Measurements from ENCODE around the gene PFKFB3. TPM values are rescaled to one million over a fixed set of nuclear protein-coding genes. Genes with fewer than 3 reads are reported as not detected.

Gene PFKFB3
- total and polyA plus RNA-seq, 2 of the 4 experiments (the other 2 are of a cell fraction): 34.1 to 45.5 TPM

GRCh38 chr10:6177880-6178281 is 24.9 kb upstream of the PFKFB3 start:
- H3K4ac ChIP-seq (ENCODE audit: low read depth, low read length): no peak overlapping the region; the same call in 1 of the 2 replicates
- no peak overlapping the region for H3K4me2 ChIP-seq (ENCODE audit: low read depth, low read length)
- H3K79me1 ChIP-seq (ENCODE audit: low read depth in 1 of 2, low read length in 2 of 2): peaks cover 59 to 94% of the 10 kb centered on the region in 2 experiments
- no peak overlapping the region for H3K27ac ChIP-seq (ENCODE audit: insufficient read depth, low read length)
- no peaks in the 10 kb centered on the region for H3K9me3 ChIP-seq (ENCODE audit: control insufficient read depth, insufficient read depth, low read length)
- H4K91ac ChIP-seq (ENCODE audit: insufficient read depth, low read depth, low read length): no peak overlapping the region
- H3K23ac ChIP-seq (ENCODE audit: low read depth, low read length): no peak overlapping the region
- no peaks in the 10 kb centered on the region for H3K27me3 ChIP-seq (ENCODE audit: control insufficient read depth, insufficient read depth, low read length)
- in situ Hi-C loops (cut with MboI; ENCODE audit: low sequenced_read_pairs) (no loop called here), intact Hi-C loops (cut with micrococcal nuclease) (no loop called here), dilution Hi-C loops (cut with HindIII; ENCODE audit: low sequenced_read_pairs, unreplicated experiment) (no loop called here)
- H2BK5ac ChIP-seq (ENCODE audit: low read depth, low read length, poor library complexity, severe bottlenecking): no peak overlapping the region
- 0 out of 2 replicates have a peak, but pooled peaks cover 3% of the 10 kb centered on the region for H3K36me3 ChIP-seq (ENCODE audit: control insufficient read depth, insufficient read depth, low read length)
- DNase-seq (no peak), ATAC-seq (ENCODE audit: low read depth) (no peak)
- no peak overlapping the region for H3K9ac ChIP-seq (ENCODE audit: low read depth, low read length)
- no peak overlapping the region; the same call in 1 of the 2 replicates for H2AK5ac ChIP-seq (ENCODE audit: low read depth, low read length)
- no peak overlapping the region for H2BK20ac ChIP-seq (ENCODE audit: low read depth, low read length)
- TF ChIP-seq MAZ (IDR thresholded peaks at IDR 0.05; ENCODE audit: borderline replicate concordance, low read depth, low read length) (no peak), MAFK (IDR thresholded peaks at IDR 0.05; ENCODE audit: low read depth, low read length) (no peak), USF2 (IDR thresholded peaks at IDR 0.05; ENCODE audit: low read depth, low read length) (no peak), CEBPB (IDR thresholded peaks at IDR 0.05; ENCODE audit: low read depth, low read length) (no peak), NFE2L2 (IDR thresholded peaks at IDR 0.05; ENCODE audit: low read depth, low read length) (no peak), RFX5 (IDR thresholded peaks at IDR 0.05; ENCODE audit: low read depth, low read length) (no peak), POLR2A (IDR thresholded peaks at IDR 0.05; ENCODE audit: low read depth, low read length) (no peak), CTCF (conservative IDR thresholded peaks at IDR 0.05; ENCODE audit: low read depth, low read length) (no peak), MXI1 (IDR thresholded peaks at IDR 0.05; ENCODE audit: borderline replicate concordance, low read depth, low read length) (no peak), CHD1 (IDR thresholded peaks at IDR 0.05; ENCODE audit: low read depth, low read length) (no peak), ELK1 (IDR thresholded peaks at IDR 0.05; ENCODE audit: borderline replicate concordance, low read depth, low read length) (no peak), BHLHE40 (IDR thresholded peaks at IDR 0.05; ENCODE audit: low read depth, low read length) (no peak)
- no peak overlapping the region for H2AFZ ChIP-seq (replicated peaks; ENCODE audit: low read length, poor library complexity)
- H3K9me1 ChIP-seq (ENCODE audit: insufficient read depth, low read length): peaks cover 28% of the 10 kb centered on the region
- H3K18ac ChIP-seq (ENCODE audit: low read depth, low read length): no peak overlapping the region
- H3K56ac ChIP-seq (ENCODE audit: extremely low read depth, insufficient read depth, low read length): no peak overlapping the region
- no peak overlapping the region for H4K8ac ChIP-seq (ENCODE audit: low read depth in 2 of 2, low read length in 2 of 2)
- H3K4me3 ChIP-seq (ENCODE audit: insufficient read depth, low read depth, low read length): no peak overlapping the region
- peaks cover 77% of the 10 kb centered on the region for H4K20me1 ChIP-seq (ENCODE audit: insufficient read depth, low read length)
- H2BK15ac ChIP-seq (ENCODE audit: low read depth, low read length): no peak overlapping the region
- no peak overlapping the region for H2AK9ac ChIP-seq (replicated peaks; ENCODE audit: low read depth, low read length, poor library complexity)
- no peak overlapping the region for H2BK120ac ChIP-seq (ENCODE audit: low read depth, low read length)
- H3K14ac ChIP-seq (replicated peaks; ENCODE audit: low read depth, low read length): no peak overlapping the region
- H3K4me1 ChIP-seq (ENCODE audit: control insufficient read depth, insufficient read depth, low read length): peaks cover 11% of the 10 kb centered on the region
- ChIA-PET CTCF (no interaction called here), POLR2A (ENCODE audit: unreplicated experiment) (no interaction called here)
- no TSS peak for BruUV-seq (replicated peaks)
- 100% methylated on average over 3 of the region's 9 CpGs; no CpG with 5 or more reads in 1 of the 2 experiments for WGBS, 2 experiments (ENCODE audit: extremely low coverage in 2 of 2, insufficient read length in 1 of 2)
- no peak overlapping the region for H4K5ac ChIP-seq (ENCODE audit: low read depth, low read length)
